Neural crest cell (in vitro differentiated cells): ENCODE results near the gene IGF2R. TPM values are rescaled to one million over a fixed set of nuclear protein-coding genes. Genes with fewer than 3 reads are reported as not detected.
"Not testable (repeated sequence)": the region's sequence is repeated elsewhere in the genome, so short reads cannot be mapped to it uniquely, and the experiment has no call there.

Experiments
- DNase-seq: peaks from one replicate; pipeline ENCODE4 v3.0.0; 2021; ENCODE audit warnings: low read depth, mixed read lengths, low spot score
- H3K27ac Mint-ChIP-seq: one replicate; pipeline ENCODE4 v1.8.0; 2021; ENCODE audit warnings: mild to moderate bottlenecking, mixed read lengths; ENCODE audit not compliant: unreplicated experiment
- H3K27me3 Mint-ChIP-seq: 2 replicates; pipeline ENCODE4 v1.8.0; 2021; ENCODE audit warnings: low read depth, mild to moderate bottlenecking, mixed read lengths
- H3K36me3 Mint-ChIP-seq: 2 replicates; pipeline ENCODE4 v1.8.0; 2021; ENCODE audit warnings: low read depth, mild to moderate bottlenecking, mixed read lengths
- H3K4me1 Mint-ChIP-seq: 2 replicates; pipeline ENCODE4 v1.8.0; 2021; ENCODE audit warnings: mixed read lengths
- H3K4me3 Mint-ChIP-seq: one replicate; pipeline ENCODE4 v1.8.0; 2021; ENCODE audit warnings: mild to moderate bottlenecking, mixed read lengths
- H3K9me3 Mint-ChIP-seq: 2 replicates; pipeline ENCODE4 v1.8.0; 2021; ENCODE audit warnings: mixed read lengths
- long read RNA-seq: library from polyadenylated mRNA; unstranded; transcript quantifications from one replicate; pipeline ENCODE4 v2.0.0, GENCODE V29; 2020
- total RNA-seq: library from RNA; stranded (reverse); gene quantifications from 2 replicates; pipeline ENCODE4 v1.2.1, GENCODE V29; 2021
- TF ChIP-seq, protein P1 (sequence below): fragments of 200-600 bp; sonication (generic); conservative IDR thresholded peaks from 2 replicates; pipeline ENCODE4 v1.5.0; 2021; ENCODE audit warnings: antibody characterized with exemption, mild to moderate bottlenecking

The IGF2R gene, protein sequence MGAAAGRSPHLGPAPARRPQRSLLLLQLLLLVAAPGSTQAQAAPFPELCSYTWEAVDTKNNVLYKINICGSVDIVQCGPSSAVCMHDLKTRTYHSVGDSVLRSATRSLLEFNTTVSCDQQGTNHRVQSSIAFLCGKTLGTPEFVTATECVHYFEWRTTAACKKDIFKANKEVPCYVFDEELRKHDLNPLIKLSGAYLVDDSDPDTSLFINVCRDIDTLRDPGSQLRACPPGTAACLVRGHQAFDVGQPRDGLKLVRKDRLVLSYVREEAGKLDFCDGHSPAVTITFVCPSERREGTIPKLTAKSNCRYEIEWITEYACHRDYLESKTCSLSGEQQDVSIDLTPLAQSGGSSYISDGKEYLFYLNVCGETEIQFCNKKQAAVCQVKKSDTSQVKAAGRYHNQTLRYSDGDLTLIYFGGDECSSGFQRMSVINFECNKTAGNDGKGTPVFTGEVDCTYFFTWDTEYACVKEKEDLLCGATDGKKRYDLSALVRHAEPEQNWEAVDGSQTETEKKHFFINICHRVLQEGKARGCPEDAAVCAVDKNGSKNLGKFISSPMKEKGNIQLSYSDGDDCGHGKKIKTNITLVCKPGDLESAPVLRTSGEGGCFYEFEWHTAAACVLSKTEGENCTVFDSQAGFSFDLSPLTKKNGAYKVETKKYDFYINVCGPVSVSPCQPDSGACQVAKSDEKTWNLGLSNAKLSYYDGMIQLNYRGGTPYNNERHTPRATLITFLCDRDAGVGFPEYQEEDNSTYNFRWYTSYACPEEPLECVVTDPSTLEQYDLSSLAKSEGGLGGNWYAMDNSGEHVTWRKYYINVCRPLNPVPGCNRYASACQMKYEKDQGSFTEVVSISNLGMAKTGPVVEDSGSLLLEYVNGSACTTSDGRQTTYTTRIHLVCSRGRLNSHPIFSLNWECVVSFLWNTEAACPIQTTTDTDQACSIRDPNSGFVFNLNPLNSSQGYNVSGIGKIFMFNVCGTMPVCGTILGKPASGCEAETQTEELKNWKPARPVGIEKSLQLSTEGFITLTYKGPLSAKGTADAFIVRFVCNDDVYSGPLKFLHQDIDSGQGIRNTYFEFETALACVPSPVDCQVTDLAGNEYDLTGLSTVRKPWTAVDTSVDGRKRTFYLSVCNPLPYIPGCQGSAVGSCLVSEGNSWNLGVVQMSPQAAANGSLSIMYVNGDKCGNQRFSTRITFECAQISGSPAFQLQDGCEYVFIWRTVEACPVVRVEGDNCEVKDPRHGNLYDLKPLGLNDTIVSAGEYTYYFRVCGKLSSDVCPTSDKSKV (N-terminal part only)
- 97.3 and 103 TPM in 2 replicates for total RNA-seq
- long read RNA-seq, partial matches to known transcripts = 11 of 16 reads
- long read RNA-seq, other reads (novel, unspliced or antisense) = 5 of 16 reads

DNA sequence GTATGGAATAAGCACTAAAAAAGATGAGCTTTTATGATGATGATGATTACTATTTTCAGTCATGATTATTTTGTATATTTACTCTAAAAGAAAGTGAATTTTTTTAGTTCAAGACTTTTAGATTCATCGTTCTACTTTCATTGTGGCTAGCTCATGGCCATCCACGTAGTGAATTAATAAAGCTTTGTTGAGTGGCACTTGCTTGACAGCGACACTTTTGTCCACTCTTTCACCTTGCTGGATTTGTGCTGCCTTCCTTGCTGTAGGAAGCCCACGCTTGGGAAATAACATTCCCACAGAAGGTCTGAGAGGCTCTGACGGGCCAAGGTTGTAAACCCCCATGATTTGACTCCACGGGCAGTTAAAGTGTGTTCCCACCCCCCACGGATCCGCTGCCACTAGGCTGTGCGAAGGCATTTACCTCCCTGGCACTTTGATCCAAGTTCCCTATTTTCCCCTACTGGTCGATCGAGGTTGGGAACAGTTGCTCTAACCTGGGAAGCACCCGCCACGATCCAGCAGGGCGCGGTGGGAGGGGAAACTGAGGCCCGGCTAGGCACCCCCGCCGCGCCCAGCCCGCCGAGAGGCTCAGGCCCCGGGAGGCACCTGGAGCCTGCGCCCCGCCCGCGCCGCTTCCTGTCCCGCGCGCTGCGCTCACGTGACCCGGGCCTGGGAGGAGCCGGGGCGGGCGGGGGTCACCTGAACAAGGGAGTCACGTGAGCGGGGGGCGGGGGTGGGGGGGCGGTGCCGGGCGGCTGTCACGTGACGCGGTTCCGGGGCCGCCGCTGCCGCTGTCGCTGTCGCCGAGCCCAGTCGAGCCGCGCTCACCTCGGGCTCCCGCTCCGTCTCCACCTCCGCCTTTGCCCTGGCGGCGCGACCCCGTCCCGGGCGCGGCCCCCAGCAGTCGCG lies at the start of gene IGF2R:
IGF2R (plus strand) TSS at position 788 of the 909 bp plus-strand sequence. CDS start 165 bp downstream, outside the sequence.
- Mint-ChIP-seq H3K27ac (peak within 1 kb of the TSS; percentile 94), H3K36me3 (no peaks in the 10 kb centered on the region), H3K4me1 (peaks cover 40% of the 10 kb centered on the region), H3K4me3 (peak within 1 kb of the TSS; percentile 95), H3K27me3 (peaks cover 46% of the 10 kb centered on the region), H3K9me3 (no peaks in the 10 kb centered on the region)
- TF ChIP-seq, protein P1, sequence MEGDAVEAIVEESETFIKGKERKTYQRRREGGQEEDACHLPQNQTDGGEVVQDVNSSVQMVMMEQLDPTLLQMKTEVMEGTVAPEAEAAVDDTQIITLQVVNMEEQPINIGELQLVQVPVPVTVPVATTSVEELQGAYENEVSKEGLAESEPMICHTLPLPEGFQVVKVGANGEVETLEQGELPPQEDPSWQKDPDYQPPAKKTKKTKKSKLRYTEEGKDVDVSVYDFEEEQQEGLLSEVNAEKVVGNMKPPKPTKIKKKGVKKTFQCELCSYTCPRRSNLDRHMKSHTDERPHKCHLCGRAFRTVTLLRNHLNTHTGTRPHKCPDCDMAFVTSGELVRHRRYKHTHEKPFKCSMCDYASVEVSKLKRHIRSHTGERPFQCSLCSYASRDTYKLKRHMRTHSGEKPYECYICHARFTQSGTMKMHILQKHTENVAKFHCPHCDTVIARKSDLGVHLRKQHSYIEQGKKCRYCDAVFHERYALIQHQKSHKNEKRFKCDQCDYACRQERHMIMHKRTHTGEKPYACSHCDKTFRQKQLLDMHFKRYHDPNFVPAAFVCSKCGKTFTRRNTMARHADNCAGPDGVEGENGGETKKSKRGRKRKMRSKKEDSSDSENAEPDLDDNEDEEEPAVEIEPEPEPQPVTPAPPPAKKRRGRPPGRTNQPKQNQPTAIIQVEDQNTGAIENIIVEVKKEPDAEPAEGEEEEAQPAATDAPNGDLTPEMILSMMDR = peak; percentile 51
- peak; percentile 75 for DNase-seq

DNA sequence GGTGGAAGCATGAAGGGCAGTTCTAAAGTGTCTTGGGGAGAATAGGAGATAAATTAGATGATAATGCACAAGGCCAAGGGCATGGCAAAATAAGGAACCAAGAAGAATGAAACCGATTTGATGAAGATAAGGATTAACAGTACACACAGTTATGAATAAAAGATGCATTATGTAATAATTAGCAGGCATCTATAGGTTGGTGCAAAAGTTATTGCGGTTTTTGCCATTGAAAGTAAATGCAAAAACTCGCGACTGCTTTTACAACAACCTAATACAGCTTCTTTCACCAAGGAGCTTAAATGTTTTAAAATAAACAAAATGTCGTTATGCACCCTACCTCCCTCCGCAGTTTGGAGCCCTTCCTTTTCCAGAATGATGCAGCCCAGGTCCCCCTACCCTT lies 49.1 kb upstream of the IGF2R start:
- Mint-ChIP-seq H3K4me1 (no peaks in the 10 kb centered on the region), H3K27ac (no peak overlapping the region), H3K36me3 (no peaks in the 10 kb centered on the region), H3K9me3 (peaks cover 3% of the 10 kb centered on the region), H3K27me3 (peaks cover 18% of the 10 kb centered on the region), H3K4me3 (no peak overlapping the region)
- no peak for DNase-seq
- TF ChIP-seq, protein P1 = no peak

DNA sequence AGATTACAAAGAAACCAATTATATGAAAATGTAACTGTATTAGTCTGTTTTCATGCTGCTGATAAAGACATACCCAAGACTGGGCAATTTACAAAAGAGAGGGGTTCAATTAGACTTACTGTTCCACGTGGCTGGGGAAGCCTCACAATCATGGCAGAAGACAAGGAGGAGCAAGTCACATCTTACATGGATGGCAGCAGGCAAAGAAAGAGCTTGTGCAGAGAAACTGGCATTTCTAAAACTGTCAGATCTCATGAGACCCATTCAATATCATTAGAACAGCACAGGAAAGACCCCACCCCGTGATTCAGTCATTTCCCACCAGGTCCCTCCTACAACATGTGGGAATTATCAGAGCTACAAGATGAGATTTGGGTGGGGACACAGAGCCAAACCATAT lies 44.7 kb upstream of the IGF2R start:
- not testable (repeated sequence) for H3K4me3 Mint-ChIP-seq, H3K4me1 Mint-ChIP-seq, H3K36me3 Mint-ChIP-seq, H3K9me3 Mint-ChIP-seq, H3K27ac Mint-ChIP-seq, DNase-seq
- peaks cover 18% of the 10 kb centered on the region for H3K27me3 Mint-ChIP-seq

DNA sequence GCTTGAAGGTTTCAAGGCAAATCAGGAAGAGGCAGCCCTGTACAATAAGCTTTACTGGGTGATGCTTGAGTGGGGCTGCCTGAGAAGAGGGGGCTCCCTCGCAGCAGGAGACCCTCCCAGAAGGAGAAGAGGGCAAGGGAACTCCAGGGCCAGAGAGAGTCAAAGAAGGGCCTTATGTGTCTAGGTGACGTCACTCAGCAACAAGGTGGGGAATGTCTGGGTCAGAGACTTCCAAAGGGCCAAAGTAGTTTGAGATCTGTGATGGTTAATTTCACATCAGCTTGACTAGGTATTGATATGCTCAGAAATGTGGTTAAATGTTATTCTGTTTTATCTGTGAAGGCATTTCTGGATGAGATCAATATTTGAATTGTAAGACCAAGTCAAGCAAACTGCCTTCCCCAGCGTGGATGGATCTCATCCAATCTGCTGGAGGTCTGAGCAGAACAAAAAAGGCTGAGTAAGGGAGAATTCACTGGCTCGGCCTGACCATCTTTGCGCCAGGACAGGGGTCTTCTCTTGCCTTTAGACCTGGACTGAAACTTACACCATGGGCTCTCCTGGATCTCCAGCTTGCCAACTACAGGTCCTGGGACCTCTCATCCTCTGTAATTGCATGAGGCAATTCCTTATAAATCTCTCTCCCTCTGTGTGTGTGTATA lies 42.2 kb upstream of the IGF2R start:
- DNase-seq = no peak
- Mint-ChIP-seq H3K9me3 (peaks cover 3% of the 10 kb centered on the region), H3K27me3 (peaks cover 16% of the 10 kb centered on the region), H3K27ac (no peak overlapping the region), H3K36me3 (no peaks in the 10 kb centered on the region), H3K4me3 (no peak overlapping the region), H3K4me1 (no peaks in the 10 kb centered on the region)
- TF ChIP-seq, protein P1 = no peak

DNA sequence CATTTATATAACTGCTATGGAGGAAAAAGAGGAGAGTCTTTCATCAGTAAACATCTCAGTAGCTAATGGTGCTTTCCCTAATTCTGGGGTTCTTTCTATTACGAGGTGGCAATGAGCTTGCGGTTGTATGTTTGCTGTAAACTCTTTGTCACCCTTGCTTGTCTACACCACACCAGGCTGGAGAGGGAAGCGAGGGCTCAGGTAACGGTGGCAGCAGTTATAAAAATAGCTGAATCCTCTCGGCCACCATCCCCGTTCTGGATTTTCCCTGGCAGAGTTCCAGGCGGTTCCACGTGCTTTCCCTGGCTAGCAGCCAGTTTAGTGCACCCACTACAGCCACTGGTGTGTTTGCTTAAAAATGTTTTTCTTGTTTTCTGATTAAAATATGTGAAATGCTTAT lies 39.1 kb upstream of the IGF2R start:
- no peaks in the 10 kb centered on the region for H3K36me3 Mint-ChIP-seq
- TF ChIP-seq, protein P1 = no peak
- peaks cover 29% of the 10 kb centered on the region for H3K27me3 Mint-ChIP-seq
- H3K27ac Mint-ChIP-seq = no peak overlapping the region
- DNase-seq = no peak
- no peaks in the 10 kb centered on the region for H3K4me1 Mint-ChIP-seq
- no peak overlapping the region for H3K4me3 Mint-ChIP-seq
- H3K9me3 Mint-ChIP-seq = no peaks in the 10 kb centered on the region
